ENCODE measurements around the gene SMIM35. TPM values are rescaled to one million over a fixed set of nuclear protein-coding genes. Genes with fewer than 3 reads are reported as not detected.

The SMIM35 gene
- total RNA-seq, 1 experiment from 2014 or later = not detected

GRCh38 chr11:117999354-117999993 lies 87.3 kb downstream of the SMIM35 start (continued):
- no peak for TF ChIP-seq AFF4 (CRISPR knock-in tag; IDR thresholded peaks at IDR 0.05; ENCODE audit: borderline replicate concordance)
- TF ChIP-seq USF1 (CRISPR knock-in tag; IDR thresholded peaks at IDR 0.05) = no peak
- TF ChIP-seq IRF2 (CRISPR knock-in tag; IDR thresholded peaks at IDR 0.05; ENCODE audit: borderline replicate concordance, low read depth) = no peak

GRCh38 chr11:117998664-117999353 lies 88.0 kb downstream of the SMIM35 start:
- no peaks in the 10 kb centered on the region for H3K36me3 Mint-ChIP-seq
- H3K9me3 Mint-ChIP-seq = peaks cover 6% of the 10 kb centered on the region
- no peak for DNase-seq (ENCODE audit: low spot score)
- no peak for ATAC-seq
- TF ChIP-seq NFE2L1 (CRISPR knock-in tag; IDR thresholded peaks at IDR 0.05) (no peak), AR (CRISPR knock-in tag; IDR thresholded peaks at IDR 0.05) (no peak), OVOL2 (CRISPR knock-in tag; IDR thresholded peaks at IDR 0.05; ENCODE audit: borderline replicate concordance) (no peak), ATF2 (CRISPR knock-in tag; IDR thresholded peaks at IDR 0.05; ENCODE audit: borderline replicate concordance, low read depth) (no peak), IRF2 (CRISPR knock-in tag; IDR thresholded peaks at IDR 0.05; ENCODE audit: borderline replicate concordance, low read depth) (no peak), E2F1 (CRISPR knock-in tag; IDR thresholded peaks at IDR 0.05) (no peak), MAX (CRISPR knock-in tag; IDR thresholded peaks at IDR 0.05) (no peak), NR2C2 (CRISPR knock-in tag; IDR thresholded peaks at IDR 0.05) (no peak), MLX (CRISPR knock-in tag; IDR thresholded peaks at IDR 0.05) (no peak), SMAD3 (CRISPR knock-in tag; IDR thresholded peaks at IDR 0.05; ENCODE audit: borderline replicate concordance) (no peak), HMGA2 (CRISPR knock-in tag; IDR thresholded peaks at IDR 0.05) (no peak), RORB (CRISPR knock-in tag; IDR thresholded peaks at IDR 0.05) (no peak), E2F4 (CRISPR knock-in tag; IDR thresholded peaks at IDR 0.05; ENCODE audit: borderline replicate concordance, low read depth) (no peak), ZSCAN18 (CRISPR knock-in tag; IDR thresholded peaks at IDR 0.05) (no peak)
- H3K4me1 Mint-ChIP-seq = peaks cover 15% of the 10 kb centered on the region
- no peak overlapping the region for H3K4me3 Mint-ChIP-seq
- no peak overlapping the region for H3K27ac Mint-ChIP-seq
- ChIA-PET POLR2A (no interaction called here), CTCF (no interaction called here)
- H3K27me3 Mint-ChIP-seq (ENCODE audit: low read depth) = no peaks in the 10 kb centered on the region
